GM19455 (cell line): ENCODE results near the gene RREB1.
"Not testable (repeated sequence)": the region's sequence is repeated elsewhere in the genome, so short reads cannot be mapped to it uniquely, and the experiment has no call there.

Source experiments
- ATAC-seq: cut with Tn5 transposase; IDR thresholded peaks from one replicate; pipeline ENCODE4 v1.9.1; 2021; ENCODE audit not compliant: unreplicated experiment

RREB1 gene

GRCh38 chr6:7257521-7258230, 149.9 kb downstream of the RREB1 start:
- ATAC-seq: no peak

DNA sequence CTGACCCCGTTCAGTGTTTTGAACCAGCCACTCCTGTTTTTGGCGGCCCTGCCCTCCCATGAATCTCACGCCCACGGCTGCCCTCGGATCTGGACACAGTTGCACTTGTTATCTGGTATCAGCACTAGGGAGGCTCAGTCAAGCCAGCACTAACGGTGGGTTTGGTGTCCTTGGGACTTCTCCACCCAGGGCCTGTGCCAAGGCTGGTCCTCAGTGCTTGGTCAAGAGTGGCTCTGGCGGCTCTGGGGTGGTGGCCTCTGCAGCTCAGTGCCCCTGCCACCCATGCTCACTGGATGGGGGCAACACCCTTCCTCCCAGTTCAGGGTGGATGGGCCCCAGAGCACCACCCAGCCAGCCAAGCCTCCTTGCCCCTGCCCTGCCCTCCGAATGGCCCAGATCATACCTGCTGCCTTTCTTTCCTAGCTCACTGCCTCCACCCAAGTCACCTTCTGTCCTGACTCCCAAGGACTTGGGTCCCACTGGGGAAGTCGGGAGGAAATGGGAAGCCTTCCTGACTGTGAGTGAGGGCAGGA, 150.5 kb downstream of the RREB1 start:
- no peak for ATAC-seq

GRCh38 chr6:7260291-7261031, 152.7 kb downstream of the RREB1 start:
- ATAC-seq: no peak

DNA sequence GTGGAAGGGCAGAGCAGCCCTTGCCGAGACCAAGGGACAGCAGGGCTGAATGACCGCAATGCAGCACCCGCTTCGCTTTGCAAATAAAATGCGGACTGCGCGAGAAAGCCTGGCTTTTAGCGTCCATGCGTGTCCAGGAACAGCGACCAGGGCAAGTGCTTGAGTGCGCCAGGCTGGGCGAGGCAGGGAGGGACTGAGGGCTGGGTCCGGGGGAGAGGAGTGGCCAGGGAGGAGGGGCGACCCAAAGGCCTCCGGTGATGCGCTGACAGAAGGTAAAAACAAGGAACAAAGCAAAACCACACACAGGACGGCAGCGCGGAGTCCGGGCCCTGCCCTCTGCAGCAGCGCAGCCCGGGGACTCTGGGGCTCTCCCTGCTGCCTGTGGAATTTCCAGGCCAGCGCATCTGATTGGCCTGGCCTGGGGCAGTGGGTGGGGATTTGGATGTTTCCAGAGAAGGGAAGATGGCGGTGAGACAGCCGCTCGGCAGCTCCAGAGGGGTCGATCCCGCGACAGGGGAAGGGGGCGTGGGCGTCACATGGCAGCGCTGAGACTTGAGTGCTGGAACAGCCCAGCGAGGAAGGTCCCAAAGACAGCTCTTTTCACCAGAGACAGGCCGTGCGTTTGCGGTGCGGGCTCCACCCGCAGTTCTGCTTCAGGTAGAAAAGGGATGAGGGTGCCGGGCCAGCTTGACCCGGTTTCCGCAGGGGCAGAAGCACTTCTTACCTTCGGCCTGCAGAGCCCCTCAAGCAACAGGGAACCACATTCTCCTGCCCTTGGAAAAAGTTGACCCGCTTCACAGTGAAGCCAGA, 153.5 kb downstream of the RREB1 start:
- no peak for ATAC-seq

DNA sequence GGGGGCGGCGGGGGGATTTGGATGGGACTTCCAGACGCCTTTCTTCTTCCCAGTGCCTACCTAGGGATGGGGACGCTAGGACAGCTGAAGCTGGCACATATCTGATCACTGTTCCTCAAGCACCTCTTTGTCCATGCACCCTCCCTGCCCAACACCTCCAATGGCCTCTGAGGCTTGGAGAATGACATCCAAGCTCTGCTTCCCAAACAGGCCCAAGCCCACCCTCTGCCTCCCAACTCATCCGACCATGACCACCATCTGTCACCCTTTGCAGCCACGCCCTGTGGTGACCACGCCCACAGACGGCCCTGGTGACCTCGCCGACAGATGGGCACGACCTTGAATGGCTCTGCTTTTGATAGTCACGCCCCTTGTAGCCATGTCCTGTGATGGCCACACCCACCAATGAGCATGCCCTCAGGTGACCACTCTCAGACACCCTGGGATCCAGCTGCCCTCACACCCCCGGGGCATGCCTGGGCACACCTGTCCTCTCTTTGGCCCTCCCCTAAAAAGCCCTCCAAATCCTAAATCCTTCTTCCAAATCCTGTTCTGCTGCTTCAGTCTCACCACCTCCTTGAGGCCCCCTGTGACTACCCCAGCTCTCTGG, 154.2 kb downstream of the RREB1 start:
- ATAC-seq: no peak

GRCh38 chr6:7262746-7263518, 155.2 kb downstream of the RREB1 start:
- no peak for ATAC-seq

- not testable (repeated sequence) for ATAC-seq
These were observed 155.7 kb downstream of the RREB1 start for GRCh38 chr6:7263519-7263805.

DNA sequence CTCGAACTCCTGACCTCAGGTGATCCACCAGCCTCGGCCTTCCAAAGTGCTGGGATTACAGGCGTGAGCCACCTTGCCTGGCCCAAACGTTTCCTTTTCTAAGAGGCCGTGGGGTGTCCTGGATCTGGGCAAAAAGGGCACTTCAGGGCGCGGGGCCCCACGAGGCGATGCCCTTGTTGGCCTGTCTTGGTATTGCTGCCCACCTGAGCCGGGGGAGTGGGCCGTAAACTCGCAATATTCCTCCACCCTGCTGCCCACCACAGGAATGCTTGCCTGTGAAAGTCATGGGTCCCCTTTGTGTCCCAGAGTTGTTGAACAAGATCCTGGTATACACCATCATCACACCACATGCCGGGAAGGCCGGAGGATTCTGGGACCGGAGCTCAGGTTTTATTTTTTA, 156.3 kb downstream of the RREB1 start:
- ATAC-seq: no peak

DNA sequence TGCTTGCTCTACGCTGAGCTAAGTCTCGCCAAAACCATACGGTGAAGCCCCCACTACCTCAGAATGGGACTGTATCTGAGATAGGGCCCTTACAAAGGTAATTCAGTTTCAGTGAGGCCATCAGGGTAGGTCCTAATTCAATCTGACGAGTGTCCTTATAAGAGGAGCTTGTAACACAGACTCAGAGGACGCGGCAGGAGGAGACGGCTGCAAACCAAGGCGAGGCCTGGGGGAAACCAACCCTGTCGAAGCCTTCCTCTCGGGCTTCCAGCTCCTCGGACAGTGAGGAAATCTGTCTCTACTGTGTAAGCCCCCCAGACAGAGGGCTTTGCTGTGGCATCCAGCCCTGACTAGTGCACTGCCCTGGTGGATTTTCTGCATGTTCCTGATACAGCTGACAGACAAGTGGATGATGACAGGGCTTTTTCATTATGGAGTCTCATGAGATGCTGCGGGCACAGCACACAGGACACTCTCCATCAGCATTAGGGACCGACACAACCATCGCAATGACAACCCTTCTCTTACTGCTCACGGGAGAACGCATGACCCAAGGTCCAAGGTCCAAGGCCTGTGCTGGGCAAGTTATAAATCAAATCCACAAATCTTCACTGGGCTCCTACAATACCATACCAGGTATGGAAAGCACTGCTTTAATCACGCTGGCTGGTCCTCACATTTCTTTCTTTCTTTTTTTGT, 157.1 kb downstream of the RREB1 start:
- ATAC-seq: no peak

- ATAC-seq: not testable (repeated sequence)
These were observed 157.6 kb downstream of the RREB1 start for GRCh38 chr6:7265385-7265726.

DNA sequence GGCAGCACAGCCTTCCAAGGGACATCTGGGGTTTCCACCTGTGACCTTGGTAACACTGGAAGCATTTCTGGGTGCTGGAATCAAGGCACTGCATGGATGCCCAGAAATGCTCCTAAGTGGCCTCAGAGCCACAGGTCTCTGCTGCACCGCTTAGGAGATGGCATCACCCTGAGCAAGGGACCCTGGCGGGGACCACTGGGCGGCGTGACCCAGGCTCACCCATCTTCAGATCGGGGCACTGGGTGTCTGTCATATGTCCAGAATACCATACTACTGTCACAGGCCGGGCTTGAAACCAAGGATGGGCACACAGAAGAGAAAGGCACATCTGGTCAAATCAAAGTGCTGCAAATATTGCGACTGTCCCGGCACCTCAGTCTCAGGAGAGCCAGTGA, 159.3 kb downstream of the RREB1 start:
- ATAC-seq: no peak

- no peak for ATAC-seq
These were observed 159.8 kb downstream of the RREB1 start for GRCh38 chr6:7267466-7268091.

GRCh38 chr6:7268362-7268761, 160.6 kb downstream of the RREB1 start:
- ATAC-seq: no peak

- no peak for ATAC-seq
These were observed 161.2 kb downstream of the RREB1 start for GRCh38 chr6:7268816-7269555.

GRCh38 chr6:7269816-7270215, 162.1 kb downstream of the RREB1 start:
- ATAC-seq: no peak

GRCh38 chr6:7270320-7271204, 162.8 kb downstream of the RREB1 start:
- no peak for ATAC-seq

DNA sequence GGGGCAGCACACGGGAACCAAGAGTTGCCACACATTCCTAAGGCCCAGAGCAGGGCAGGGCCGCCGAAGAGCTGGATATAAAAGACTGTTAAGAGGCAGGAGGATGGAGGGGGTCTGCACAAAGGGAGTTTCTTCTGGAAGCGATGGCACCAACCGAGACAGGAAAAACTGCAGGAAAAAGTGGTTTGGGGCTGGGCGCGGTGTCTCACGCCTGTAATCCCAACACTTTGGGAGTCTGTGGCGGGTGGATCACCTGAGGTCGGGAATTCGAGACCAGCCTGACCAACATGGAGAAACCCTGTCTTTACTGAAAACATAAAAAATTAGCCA, 163.4 kb downstream of the RREB1 start:
- ATAC-seq: no peak

DNA sequence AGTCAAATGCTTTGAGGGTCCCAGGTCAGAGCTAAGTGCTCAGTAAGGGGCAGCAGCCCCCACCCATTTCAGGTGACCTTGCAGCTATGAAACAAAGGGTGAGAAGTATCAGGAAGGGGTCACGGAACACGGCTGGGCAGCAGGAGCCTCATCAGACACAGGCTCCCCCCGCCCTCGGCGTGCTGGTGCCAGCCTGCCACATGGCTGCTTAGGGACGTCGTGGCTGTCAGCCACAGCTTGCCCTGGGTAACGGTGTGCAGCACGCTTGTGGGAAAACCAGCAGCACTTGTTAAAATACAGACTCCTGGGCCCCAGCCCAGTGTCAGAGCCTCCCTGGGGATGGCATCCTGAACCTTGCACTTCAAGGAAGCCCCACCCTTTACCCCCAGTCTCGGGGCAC, 165.9 kb downstream of the RREB1 start:
- no peak for ATAC-seq
